SH-SY5Y (cell line): ENCODE data around the gene HOXC12.

Experiments used
- GATA2 ChIP-seq: IDR thresholded peaks from 2 replicates; pipeline ENCODE4 v1.6.1; 2011; ENCODE audit warnings: mild to moderate bottlenecking, low read depth, low read length
- GATA3 ChIP-seq: IDR thresholded peaks from 2 replicates; pipeline ENCODE4 v1.6.1; 2011; ENCODE audit warnings: low read depth, mild to moderate bottlenecking, low read length, moderate library complexity

DNA sequence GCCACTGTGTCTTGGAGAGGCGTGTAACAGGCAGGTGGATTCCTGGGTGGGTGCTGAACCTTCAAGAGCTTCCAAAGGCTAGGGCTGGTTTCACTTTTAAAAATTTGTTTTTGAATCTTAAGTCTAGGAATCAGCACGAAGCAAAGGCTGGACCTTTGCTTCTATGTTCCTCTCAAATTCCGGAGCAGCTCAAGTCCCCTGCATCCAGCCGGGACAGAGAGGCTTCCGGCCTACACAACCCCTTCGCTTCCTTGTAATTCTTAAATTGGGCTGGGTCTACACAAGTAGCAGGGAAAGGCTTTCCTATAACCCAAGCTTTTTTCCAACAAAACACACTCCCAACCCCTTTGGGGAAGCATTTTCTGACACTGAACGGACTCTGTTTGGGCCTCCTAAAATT, 8.3 kb downstream of the HOXC12 start:
- no peak for TF ChIP-seq GATA3
- no peak for TF ChIP-seq GATA2
